NCI-H187 treated with DMSO at 0.1 percent for 48 hours (cell line): ENCODE measurements around the gene CCDC88C.

Experiments
- DNase-seq: peaks from one replicate; lab custom pipeline; 2025; lab: John Stamatoyannopoulos, UW

CCDC88C gene

DNA sequence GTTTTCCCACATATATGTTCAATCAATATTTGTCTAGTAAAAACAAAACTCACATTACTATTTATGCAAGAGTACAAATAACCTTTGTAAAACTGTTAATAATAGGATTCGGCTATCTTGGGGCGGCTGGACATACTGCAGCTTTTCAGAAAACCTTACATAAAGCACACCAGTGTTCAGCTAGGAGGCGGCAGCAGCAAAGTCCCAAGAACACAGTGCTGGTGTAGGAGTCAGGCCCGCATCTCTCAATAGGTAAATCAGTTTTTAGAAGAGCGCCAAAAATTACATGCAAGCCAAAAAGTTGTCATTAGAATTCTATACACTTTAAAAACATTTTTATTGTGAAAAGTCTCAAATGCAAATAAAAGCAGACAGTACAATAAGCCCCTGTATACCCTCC lies 37.5 kb downstream of the CCDC88C start:
- no peak for DNase-seq

DNA sequence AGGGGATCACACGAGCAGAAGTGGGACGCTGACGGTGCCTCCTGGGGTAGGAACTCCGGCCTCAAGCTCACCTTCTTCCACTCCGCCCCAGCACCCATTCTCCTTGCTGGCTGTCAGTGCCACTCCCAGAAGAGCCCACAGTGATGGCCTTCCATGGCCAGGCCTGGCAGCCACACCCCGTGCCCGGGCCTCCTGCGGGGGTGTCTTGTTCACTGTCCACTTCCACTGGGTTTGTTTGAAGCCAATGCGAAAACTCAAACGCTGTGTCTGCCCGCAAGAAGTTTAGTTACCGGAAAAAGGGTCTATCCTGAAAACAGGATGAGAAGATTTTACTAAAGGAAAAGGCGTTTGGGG lies 38.1 kb downstream of the CCDC88C start:
- no peak for DNase-seq

DNA sequence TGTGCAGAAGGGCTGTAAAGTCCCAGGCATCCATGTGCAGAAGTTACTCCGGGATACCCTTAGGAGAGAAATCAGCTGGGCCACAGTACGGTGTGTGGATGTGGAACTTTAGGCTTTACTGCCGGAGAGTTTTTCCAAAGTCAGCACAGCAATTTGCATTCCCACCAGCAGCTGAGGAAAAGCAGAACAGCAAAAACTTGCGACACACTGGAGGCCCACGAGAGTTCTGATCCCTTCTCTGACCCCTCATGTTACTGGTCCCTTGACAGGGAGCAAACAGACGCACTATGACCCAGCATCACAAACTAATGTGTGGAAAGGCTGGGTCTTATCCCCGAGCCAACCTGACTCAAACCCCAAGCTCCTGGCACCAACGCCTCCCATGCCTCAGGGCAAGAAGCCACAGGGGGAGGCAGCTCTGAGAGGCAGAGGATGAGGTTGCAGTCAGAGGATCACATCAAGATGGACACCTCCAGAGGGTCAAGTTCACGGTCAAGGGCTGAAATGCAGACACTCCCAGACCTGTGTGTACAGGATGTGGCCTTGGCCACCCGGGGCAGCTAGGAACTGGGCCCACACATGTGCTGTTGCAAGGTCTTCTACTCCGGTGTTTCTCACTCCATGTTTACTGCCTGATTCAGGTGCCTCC lies 38.6 kb downstream of the CCDC88C start:
- DNase-seq: no peak

DNA sequence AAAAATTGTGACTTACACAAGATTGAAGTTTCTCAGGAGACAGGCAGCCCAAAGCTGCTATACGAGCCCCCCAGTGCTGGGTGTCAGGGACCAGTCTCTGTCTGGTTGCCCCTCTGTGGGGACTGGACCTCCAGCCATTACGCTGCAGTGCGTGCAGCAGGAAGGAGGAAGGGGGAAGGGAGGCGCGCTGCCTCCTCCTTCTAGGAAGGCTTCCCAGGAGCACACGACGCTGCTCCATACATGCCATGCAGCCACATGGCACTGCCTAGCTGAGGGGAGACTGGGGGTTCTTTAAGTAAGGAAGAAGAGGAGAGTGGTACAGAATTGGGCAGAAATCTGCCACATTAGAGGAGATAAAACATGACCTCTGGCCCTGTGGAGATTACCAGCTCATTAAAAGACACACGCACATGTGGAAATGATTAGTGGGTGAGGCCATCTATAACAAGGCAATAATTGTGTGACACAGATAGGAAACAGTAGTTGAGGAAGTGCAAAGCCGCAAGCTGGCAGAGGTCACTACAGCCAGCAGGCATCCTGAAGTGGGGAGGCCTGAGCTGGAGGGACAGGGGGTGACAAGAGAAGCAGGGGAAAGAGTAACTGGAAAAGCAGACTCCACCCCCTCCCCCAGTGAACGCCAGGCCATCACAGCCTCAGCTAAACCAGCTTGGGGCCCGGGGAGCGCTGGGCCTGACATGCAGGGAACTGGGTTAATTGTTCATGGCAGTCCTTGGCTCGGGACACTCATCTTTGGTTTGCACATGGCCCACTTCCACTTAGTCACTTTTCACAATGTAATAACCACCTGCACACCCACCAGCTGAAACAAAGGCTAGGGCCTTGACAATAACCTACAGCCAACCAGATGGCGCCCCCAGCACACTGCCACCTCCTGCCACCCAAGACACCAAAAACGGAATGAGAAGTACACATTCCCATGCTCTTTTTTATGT lies 39.6 kb downstream of the CCDC88C start:
- DNase-seq: no peak

DNA sequence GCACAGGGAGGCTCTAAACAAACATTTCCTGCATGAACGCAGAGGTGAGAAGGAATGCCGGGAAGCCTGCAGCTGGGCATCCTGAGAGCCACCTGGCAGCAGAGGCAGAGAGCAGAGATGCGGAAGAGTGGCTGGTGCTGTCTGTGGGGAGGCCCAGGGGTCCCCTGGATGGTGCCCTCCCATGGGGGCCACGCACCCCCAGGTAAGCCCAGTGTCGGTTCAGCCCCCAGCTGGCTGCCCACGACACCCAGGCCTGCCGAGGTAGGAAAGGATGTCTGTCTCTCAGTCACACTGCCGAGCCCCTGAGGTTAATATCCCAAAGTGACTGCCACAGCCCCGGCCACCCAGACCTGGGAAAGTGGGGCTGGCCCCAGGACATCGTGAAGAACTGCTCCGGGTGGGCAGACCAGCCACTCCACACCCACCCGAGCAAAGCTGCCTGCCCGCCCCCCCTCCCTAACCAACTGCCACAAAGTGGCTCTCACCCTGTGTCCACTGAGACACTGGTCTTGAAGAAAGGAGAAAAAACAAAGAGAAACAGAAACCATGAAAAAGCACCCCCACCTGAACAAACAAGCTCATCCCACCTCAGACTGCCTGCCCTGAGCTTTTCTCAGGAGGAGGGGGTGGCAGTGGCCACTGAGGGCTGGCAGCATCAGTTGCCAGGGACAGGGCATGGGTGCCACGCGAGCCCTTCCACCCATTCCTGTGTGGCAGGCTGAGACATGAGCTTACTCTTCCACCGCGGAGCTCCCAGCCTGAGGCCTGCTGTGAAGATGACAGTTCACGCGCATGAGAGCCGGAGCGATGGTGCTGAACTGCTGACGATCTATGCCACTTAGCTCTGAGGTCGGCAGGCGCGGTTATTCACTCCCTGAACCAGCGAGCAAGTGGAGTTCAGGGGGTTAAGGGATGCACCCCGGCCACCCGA lies 40.8 kb downstream of the CCDC88C start:
- no peak for DNase-seq

DNA sequence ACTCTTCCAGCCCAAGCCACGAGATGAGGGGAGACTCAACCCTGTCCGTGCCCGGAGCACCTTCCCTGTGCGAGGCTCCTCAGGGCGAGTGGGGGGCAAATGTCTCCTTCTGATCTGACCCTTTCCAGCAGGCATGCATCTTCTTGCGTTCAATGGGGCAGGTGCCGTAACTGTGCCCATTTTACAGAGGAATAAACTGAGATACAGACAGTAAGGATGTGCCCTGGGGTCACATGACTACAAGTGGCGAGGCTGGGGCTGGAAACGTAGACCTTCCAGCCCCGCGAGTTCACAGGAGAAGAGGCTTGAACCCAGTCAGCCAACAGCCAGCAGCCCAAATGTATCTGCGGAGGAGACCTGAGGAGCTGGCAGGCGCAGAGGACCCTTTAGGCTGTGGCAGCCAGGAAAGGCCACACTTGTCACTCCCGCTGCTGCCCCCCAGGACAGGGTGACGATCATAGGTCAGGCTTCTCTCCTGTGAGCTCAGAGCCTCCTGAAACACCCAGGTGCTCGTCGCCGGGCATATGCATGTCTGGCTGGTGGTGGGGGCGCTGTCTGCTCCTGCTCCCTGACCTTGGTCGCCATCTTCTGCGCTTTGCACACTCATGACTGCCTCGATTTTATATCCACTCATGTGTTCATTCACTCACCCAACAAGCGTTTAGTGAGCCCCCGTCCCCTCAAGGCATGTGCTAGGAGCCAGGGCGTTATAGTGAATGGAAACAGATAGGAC lies 41.7 kb downstream of the CCDC88C start:
- no peak for DNase-seq

DNA sequence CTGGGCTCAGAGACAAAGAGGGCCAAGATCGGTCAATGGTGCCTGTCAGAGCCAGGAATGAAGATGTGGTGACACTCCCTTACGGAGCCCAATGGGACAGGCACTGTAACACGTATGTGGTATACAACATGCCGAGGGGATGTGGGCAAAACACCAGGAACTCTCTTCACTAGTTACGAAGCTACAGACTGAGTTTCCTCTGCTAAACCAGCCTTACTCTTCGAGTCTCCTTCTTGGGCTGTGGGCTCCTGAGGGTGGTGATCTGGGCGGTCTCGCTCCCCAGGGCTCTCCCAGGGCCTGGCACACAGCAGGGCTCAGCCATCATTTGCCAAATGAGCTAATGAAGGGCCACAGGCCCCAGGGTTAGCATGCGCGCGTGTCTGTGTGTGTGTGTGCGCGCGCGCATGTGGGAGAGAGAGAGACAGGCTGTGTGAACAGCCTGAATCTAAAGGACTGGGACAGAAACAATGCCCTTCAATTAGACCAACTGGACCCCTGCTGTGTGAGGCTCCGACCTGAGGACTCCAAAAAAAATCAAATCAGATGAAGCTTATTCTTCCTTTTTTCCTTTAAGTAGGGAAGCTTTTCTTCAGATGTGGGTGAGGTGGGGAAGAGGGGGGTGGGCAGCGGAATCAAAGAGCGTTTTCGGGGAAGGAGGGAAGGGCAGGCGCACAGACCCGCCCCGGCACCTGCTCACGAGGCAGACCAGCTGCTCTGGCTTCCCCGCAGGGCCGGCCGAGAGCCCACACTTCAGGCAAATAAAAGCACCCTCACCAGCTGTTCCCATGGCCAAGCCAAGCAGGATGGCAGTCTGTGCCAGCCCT lies 42.5 kb downstream of the CCDC88C start:
- peak; percentile 66 for DNase-seq

DNA sequence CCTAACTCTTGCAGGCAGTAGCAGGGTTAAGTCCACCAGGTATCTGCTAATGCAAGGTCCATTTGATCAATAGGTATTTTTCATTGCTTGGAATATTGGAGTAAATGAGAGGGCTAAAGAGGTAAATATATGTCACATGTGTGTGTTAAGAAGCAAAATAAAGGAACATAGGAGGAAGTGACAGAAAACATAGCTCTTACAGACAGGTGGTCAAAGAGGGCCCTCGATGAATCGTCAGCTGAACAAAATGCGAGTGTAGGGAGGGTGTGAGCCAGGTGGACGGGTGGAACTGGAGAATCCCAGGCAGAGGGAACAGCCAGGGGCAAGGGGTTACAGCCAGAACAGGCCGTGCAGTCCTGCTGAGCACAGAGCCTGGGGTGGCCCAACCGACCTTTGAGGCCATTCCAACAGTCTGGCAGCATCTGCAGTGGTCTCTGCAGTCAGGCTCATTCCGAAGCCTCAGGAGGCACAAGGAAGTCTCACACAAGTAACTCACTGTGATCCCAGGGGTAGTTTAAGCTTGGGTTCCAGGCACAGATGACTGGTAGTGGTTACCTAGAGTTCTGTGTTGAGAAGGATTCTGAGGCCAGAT lies 43.2 kb downstream of the CCDC88C start:
- no peak for DNase-seq

DNA sequence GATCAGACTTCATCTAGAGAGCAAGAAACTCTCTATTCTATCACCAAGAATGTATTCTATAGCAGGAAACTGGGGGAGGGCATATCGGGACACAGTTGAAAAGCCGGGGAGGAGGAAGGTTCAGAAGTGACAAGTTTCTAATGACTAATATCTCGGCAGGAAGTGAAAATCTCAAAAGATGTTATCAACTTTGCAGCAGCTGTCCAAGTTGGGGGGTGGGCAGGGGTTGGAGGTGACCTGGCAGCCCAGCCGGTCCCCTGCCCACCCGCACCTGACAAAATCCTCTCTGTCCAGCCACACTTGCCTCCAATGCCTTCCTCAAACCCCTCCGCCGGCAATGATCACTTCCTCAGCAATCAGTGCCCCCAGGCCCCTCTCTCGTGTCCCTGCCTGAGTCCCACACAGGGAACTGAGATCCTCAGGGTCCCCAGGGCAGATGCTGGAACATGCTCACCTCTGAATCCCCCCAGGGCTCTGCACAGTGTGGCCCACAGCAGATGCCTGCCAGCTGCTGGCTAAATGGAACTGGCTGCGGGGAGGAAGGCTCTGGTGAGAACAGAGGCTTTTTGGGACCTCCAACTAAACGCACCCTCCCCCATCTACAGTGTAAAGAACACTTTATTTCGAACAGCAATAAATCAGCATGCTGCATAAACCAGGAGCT lies 43.9 kb downstream of the CCDC88C start:
- DNase-seq: no peak

DNA sequence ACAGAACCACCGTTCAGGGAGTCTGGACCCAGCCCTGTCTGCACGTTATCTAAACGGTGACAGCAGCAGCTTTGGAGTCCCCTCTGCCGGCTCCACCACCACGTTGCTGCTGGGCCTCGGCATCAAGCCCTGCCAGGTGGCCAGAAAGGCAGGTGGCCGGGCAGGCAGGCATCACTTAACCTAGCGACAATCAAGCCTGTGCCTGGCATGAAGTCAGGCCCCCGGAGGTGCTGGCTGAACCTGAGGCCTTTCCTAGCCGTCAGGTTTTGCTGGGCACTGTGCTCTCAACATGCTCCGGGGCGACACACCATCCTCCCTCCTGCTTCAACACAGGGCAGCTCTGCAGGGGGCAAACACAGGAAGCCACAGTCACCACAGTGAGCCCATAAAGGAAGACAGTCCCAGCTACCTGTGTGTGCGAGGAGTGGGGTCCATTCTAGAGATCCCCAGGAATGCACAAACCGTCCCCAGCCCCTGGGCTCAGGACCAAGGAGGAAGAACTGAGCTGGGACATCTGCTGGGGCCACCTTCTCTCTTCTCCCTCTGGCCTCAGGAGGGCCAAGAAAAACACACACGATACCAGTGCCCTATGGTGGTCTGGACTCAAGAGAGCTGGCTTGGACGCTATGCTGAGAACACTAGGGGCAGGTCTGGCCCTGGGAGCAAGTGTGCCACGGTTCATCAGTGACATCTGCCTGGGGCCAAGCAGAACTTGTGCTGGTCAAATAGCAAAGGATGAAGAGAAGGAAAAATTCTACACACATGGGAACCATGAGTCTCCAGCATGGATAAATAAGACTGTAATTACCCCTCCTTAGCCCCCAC lies 44.7 kb downstream of the CCDC88C start:
- peak; percentile 30 for DNase-seq

DNA sequence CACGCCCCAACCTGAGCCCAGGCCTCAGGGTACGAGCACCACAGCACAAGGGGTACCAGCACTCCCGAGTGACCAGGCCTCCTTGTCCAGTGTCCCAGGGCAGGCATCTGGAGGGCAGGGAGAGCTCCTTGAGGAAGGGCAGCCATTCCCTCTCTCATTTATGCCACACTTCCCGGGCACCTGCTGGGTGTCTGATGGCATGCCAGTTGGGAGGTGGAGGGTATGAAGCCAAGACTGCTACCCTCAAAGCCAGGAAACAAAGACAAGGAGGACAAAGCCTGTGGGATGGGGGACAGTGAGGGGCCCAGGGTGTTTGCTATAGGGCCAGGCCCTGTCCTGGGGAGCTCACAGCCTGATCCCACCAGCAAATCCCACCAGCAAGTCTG lies 45.6 kb downstream of the CCDC88C start:
- no peak for DNase-seq

DNA sequence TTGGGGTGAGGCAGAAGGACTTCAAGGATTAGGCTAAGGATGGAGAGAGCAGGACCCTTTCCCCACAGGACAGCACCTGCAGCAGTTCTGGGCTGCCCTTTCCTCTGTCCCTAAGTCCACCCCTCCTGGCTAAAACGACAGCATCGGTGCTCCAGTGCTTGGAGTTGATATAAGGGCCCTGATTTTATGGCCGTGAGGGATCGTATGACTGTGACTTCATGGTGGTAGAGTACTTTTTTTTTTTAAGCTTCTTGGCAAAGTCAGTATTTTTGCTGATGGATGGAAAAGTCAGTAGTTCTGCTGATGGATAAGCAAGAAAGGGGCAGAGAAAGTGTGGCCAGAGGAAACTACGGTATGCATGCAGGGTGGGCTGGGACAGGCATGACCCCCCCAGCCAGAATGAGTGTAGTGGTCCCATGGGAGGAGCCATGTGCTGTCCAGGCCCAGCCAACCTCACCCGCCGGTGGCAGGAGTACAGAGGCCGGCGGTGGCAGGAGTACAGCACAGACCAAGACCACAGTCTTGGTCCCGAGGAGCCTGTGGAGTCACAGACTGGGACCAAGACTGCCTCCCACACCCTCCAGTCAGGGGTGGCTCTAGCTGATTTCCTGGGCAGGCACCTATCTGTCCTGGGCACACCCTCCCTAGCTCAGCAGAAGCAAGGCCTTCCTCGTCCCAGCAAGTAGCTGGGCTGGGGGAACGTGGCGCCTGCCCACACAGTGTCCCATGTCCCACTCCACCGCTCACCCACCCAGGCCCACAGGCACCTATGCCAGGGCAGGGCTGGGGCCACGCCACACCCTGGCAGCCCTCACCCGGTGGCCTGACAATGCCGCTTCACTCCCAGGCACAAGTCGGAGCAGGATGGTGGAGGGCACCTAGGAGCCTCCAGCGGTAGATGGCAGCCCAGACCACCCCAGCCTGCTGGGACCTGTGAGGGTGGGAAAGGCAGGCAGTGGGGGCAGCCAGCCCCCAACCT lies 46.3 kb downstream of the CCDC88C start:
- no peak for DNase-seq

DNA sequence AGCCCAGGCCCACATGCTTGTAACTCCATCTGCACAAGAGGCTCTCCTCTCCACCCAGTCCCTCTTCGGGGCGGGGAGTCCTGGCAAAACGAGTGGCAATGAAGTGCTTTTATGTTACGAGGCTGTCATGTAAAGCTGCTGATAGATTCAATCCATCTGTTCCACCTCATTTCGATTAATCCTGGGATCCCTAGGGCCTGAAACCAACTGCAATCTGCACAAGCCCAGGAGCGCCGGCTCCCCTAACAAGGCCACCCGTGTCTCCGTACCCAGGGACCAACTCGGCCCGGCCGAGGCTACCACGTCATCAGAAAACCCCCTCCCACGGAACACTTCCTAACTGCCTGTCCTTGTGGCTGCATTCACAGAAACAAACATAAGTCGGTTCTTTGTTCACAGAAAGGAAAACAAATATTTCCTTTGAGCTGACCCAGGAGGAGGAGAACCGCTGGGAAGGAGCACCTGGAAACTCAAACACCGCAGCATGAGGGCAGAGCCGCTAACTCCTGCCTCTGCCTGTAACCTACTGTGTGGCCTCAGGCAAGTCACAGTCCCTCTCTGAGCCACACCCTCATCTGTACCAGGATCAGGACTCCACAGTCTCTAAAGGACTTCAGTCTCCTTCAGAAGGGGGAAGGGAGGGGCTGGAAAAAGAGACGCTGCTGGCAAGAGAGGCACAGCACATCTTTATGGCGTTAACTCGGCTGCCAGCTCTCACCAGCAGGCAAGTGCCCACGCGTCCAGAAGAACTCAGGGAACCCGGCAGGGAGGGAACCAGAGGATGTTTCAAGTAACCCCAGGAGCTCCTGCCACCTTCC lies 47.8 kb downstream of the CCDC88C start:
- DNase-seq: peak; percentile 98

DNA sequence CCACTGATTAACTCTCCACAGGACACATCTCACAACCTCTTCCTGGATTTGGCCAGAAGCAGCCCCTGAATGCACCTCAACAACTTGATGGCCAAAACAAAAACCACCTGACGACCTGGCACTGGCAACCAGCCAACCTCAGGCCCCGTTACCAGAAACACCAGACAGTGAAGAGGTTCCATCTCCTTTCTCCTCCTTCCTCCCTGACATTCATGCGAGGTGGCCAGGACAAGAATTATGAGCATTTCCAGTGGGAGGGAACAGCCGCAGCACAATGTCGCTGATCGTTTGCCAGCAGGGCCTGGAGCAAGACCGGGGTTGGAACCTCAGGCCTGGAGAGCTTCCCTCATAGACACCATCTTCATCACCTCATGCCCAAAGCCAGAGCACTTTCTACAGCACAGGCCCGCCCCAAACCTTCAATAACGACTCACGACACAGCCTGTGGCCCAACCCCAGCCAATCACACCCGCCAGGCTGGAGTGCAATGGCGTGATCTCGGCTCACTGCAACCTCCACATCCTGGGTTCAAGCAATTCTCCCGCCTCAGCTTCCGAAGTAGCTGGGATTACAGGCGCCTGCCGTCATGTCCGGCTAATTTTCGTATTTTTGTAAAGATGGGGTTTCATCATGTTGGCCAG lies 48.7 kb downstream of the CCDC88C start:
- peak; percentile 42 for DNase-seq

DNA sequence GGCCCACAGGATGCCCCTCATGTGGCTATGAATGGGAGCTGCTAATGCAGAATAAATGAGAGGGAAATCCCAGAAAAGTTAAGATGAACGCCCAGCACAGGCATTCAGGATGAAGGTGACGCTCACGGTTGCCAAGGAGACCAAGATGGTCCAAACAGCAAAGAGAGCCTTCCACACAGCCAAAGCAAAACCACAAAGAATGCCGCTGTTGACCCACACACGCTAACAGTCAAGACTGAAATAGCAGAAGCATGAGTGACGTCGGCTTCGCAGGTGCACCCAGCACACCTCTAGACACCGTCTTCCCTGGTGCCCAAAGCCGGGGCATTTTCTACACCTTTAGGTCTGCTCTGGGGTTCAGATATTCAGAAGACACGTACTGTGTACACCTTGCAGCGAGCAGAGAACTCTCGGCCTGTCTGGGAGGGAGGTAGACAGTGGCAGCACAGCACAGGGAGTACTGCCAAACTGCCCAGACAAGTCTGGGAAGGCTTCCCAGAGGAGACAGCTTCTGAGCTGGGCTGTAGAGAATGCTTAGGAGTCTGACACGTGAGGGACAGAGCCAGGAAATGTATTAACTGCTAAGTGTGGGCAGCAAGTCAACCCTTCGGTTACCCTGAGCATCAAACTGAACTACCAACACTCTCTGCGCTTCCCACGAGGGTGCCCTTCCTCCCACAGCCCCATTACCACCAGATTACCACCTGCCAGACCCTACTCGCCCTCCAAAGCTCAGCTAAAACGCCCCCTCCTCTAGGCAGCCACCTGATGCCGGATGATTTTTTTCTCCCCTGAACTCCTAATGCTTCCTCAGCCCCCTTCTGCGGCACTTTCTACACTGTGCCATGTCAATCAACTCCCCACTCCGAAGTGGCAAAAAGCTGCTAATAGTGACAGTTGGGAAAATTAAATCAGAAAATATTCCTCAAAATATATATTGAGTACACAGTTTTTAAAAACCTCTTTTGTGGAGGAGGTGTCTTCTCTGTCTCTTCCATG lies 50.1 kb downstream of the CCDC88C start:
- no peak for DNase-seq
